Ectodermal cell (in vitro differentiated cells): ENCODE measurements around the gene LETMD1.
"Not testable (repeated sequence)": the region's sequence is repeated elsewhere in the genome, so short reads cannot be mapped to it uniquely, and the experiment has no call there.

ENCODE experiments used
- H3K27ac ChIP-seq: 2 replicates; pipeline ENCODE4 v1.7.0; 2013; ENCODE audit warnings: mild to moderate bottlenecking, low read depth, low read length; ENCODE audit not compliant: insufficient read depth, poor library complexity, severe bottlenecking
- H3K27me3 ChIP-seq: 2 replicates; pipeline ENCODE4 v1.7.0; 2013; ENCODE audit warnings: mild to moderate bottlenecking, low read length; ENCODE audit not compliant: insufficient read depth, control insufficient read depth, poor library complexity, severe bottlenecking
- H3K36me3 ChIP-seq: one replicate; pipeline ENCODE4 v1.7.0; 2013; ENCODE audit warnings: low read length; ENCODE audit not compliant: control insufficient read depth, insufficient read depth
- H3K4me1 ChIP-seq: one replicate; pipeline ENCODE4 v1.7.0; 2013; ENCODE audit warnings: low read length; ENCODE audit not compliant: control insufficient read depth, insufficient read depth
- H3K4me3 ChIP-seq: 2 replicates; pipeline ENCODE4 v1.7.0; 2013; ENCODE audit warnings: low read depth, low read length, control low read depth; ENCODE audit not compliant: insufficient read depth
- H3K9me3 ChIP-seq: 2 replicates; pipeline ENCODE4 v1.7.0; 2013; ENCODE audit warnings: mild to moderate bottlenecking, low read length, moderate library complexity; ENCODE audit not compliant: control insufficient read depth
- WGBS, 2 experiments: methylation state at CpG; one replicate each; pipeline ENCODE4 v1.1.7; 2013; ENCODE audit warnings: missing lambda C conversion rate in 2 of 2; 5-methylcytosine and 5-hydroxymethylcytosine counted together

LETMD1 gene

DNA sequence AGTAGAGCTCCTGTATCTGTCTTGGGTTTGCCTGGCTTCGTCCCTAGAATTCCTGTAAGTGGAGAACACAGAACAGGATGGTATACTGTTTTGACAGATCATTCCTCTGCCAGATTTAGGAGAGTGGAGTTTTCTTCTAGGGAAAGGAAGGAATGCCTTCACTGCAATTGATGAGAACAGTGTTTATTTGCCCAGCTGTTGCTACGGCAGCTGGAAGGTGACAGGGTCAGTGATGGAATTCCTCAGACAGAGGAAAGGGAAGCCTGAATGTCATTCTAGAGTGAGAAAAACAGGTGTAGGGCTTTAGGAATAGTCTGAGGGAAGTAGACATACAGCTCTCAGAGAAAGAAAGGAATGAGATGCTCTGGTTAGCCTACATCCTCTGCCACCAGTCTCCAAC is 23.5 kb downstream of the LETMD1 start:
- H3K4me3 ChIP-seq, result no peak overlapping the region
- H3K4me1 ChIP-seq, result no peaks in the 10 kb centered on the region
- no peaks in the 10 kb centered on the region for H3K9me3 ChIP-seq
- no peak overlapping the region for H3K27ac ChIP-seq
- no peaks in the 10 kb centered on the region for H3K27me3 ChIP-seq
- peaks cover 48% of the 10 kb centered on the region for H3K36me3 ChIP-seq
- WGBS, 2 experiments, result 93 to 96% methylated on average over 2 of the region's 2 CpGs

DNA sequence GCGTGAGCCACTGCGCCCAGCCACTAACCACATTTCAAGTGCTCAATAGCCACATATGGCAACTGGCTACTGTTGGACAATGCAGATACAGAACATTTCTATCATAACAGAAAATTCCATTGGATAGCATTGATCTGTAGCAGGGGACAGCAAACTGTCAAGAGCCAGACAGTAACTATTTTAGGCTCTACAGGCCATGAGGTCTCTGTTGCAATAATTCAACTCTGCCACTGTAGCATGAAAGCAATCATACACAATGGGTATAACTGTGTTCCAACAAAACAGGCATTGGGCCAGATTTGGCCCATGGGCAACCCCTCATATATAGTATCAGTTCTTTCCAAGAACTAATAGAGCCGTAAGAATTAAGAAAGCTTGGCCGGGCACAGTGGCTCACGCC is 27.3 kb downstream of the LETMD1 start:
- no peaks in the 10 kb centered on the region for H3K4me1 ChIP-seq
- no peaks in the 10 kb centered on the region for H3K27me3 ChIP-seq
- H3K4me3 ChIP-seq, result no peak overlapping the region
- no peaks in the 10 kb centered on the region for H3K9me3 ChIP-seq
- H3K36me3 ChIP-seq, result peaks cover 27% of the 10 kb centered on the region
- 93 to 95% methylated on average over 5 of the region's 5 CpGs for WGBS, 2 experiments
- H3K27ac ChIP-seq, result no peak overlapping the region

DNA sequence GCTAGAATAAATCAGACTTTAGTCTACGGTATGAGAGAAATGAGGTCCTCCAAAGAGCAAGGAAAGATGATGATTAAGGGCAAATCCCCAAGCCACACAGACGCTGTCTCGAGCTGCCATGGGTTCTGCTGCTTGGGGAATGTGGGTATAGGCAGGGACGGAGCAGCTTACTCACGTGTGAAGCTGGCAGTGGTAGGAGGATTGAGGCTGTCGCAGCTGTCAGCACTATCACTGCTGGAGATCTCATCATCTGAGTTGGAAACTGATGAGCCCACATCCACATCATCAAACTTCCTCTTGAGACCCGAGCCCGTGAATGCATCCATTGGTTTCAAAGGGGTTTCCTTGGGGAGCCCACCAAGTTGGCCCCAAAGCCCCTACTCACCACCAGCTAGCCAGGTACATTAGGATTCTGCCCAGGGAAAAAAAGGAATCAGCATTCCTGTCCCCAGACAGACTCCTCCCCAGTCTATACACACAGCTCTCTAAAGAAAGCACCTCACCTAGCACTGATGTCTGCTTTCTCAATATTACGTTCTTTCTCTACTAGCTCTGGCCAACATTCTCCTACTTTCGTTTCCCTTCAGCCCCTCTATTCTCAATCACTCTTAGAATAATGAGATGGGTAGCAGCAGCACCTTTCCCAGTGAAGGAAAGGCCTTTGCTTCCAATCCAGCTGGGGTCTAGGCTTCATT is 28.3 kb downstream of the LETMD1 start:
- H3K36me3 ChIP-seq, result peaks cover 22% of the 10 kb centered on the region
- no peak overlapping the region for H3K27ac ChIP-seq
- H3K27me3 ChIP-seq, result no peaks in the 10 kb centered on the region
- H3K4me1 ChIP-seq, result peaks cover 2% of the 10 kb centered on the region
- no peak overlapping the region for H3K4me3 ChIP-seq
- WGBS, 2 experiments, result 90 to 95% methylated on average over 10 of the region's 10 CpGs
- no peaks in the 10 kb centered on the region for H3K9me3 ChIP-seq

DNA sequence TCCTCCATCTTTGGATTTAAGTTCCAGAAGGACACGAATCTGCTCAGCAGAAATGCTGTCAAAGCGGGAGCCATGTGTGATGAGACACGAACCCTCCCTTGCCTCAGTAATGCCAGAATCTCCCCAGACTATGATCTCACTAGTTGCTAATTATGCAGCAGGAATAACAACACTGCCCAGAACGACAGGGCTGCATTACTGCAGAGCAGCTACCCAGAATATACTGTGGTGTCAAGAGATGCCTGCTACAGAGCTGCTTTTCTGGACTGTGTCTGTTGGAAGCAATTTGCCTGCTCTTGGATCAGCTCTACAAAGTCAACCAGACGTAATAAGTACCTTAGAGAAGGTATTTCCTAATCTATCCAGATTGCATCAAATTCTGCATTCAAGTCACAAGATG is 29.8 kb downstream of the LETMD1 start:
- no peaks in the 10 kb centered on the region for H3K9me3 ChIP-seq
- H3K27me3 ChIP-seq, result no peaks in the 10 kb centered on the region
- H3K27ac ChIP-seq, result no peak overlapping the region
- no peak overlapping the region for H3K4me3 ChIP-seq
- H3K36me3 ChIP-seq, result peaks cover 12% of the 10 kb centered on the region
- peaks cover 12% of the 10 kb centered on the region for H3K4me1 ChIP-seq
- WGBS, 2 experiments, result 86 to 87% methylated on average over 5 of the region's 5 CpGs

DNA sequence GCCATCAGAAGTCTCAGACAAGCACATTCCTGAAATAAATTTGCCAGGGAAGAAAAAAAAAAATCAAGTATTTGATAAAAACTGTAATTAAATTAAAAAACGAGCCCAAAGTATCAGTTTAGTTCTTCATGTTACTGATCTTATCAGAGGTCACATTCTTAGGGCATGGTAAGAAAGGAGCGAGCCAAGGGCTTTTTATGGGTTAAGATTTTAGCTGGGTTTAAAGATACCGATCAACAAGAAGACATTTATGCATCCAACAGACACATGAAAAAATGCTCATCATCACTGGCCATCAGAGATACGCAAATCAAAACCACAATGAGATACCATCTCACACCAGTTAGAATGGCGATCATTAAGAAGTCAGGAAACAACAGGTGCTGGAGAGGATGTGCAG is 30.2 kb downstream of the LETMD1 start:
- not testable (repeated sequence) for H3K27me3 ChIP-seq, H3K4me3 ChIP-seq, H3K27ac ChIP-seq, H3K36me3 ChIP-seq, H3K9me3 ChIP-seq
- 94 to 95% methylated on average over 3 to 5 of the region's 5 CpGs for WGBS, 2 experiments
- H3K4me1 ChIP-seq, result peaks cover 12% of the 10 kb centered on the region

DNA sequence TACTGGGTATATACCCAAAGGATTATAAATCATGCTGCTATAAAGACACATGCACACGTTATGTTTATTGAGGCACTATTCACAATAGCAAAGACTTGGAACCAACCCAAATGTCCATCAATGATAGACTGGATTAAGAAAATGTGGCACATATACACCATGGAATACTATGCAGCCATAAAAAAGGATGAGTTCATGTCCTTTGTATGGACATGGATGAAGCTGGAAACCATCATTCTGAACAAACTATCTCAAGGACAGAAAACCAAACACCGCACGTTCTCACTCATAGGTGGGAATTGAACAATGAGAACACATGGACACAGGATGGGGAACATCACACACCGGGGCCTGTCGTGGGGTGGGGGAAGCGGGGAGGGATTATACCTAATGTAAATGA is 30.7 kb downstream of the LETMD1 start:
- H3K9me3 ChIP-seq, H3K4me3 ChIP-seq, H3K36me3 ChIP-seq, H3K27me3 ChIP-seq, H3K27ac ChIP-seq: not testable (repeated sequence)
- WGBS, 2 experiments, result 95 to 99% methylated on average over 5 of the region's 6 CpGs
- peaks cover 12% of the 10 kb centered on the region for H3K4me1 ChIP-seq

DNA sequence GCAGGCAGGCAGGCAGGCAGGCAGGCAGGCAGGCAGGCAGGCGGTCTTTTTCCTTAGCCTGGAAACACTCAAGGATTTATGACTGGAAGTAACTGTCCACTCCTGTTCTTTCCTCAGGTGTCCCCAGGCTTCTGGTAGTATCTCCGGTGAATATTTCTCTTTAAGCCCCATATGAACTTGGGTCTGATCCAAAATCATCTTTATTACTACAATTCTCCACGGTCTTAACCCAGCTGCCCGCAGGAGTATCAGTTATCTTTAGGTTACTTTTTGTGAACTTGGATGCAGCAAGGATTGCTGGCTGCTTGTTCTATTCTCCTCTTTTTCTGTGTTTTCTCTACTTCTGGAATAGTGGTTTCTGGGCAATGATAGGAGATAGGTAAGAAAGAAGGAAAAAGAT is 32.0 kb downstream of the LETMD1 start:
- no peak overlapping the region for H3K4me3 ChIP-seq
- H3K4me1 ChIP-seq, result peaks cover 12% of the 10 kb centered on the region
- no peak overlapping the region for H3K27ac ChIP-seq
- no peaks in the 10 kb centered on the region for H3K27me3 ChIP-seq
- peaks cover 4% of the 10 kb centered on the region for H3K36me3 ChIP-seq
- no peaks in the 10 kb centered on the region for H3K9me3 ChIP-seq
- 94 to 95% methylated on average over 4 of the region's 4 CpGs for WGBS, 2 experiments

DNA sequence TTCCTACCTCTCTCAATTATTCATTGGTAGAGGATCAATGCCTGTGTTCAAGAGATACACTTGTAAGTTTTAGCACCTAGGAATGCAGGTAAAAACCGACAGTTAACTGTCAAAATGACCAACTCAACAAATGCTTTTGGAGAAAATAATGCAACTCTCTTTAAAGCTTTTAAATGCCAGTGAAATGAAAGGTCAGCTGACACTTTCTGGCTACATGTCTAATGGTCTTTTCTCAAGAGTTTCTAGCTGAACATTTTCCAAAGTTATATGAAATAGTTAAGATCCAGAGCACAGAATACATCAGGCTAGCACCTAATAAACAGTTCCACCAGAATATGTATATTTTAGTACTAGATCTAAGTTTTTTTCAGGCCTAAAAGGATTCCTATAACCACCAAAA is 33.3 kb downstream of the LETMD1 start:
- Histone ChIP-seq H3K36me3 (peaks cover 4% of the 10 kb centered on the region), H3K4me1 (peaks cover 12% of the 10 kb centered on the region), H3K27ac (no peak overlapping the region), H3K4me3 (no peak overlapping the region), H3K9me3 (no peaks in the 10 kb centered on the region), H3K27me3 (no peaks in the 10 kb centered on the region)
- 94 to 100% methylated on average over 1 of the region's 1 CpG for WGBS, 2 experiments

DNA sequence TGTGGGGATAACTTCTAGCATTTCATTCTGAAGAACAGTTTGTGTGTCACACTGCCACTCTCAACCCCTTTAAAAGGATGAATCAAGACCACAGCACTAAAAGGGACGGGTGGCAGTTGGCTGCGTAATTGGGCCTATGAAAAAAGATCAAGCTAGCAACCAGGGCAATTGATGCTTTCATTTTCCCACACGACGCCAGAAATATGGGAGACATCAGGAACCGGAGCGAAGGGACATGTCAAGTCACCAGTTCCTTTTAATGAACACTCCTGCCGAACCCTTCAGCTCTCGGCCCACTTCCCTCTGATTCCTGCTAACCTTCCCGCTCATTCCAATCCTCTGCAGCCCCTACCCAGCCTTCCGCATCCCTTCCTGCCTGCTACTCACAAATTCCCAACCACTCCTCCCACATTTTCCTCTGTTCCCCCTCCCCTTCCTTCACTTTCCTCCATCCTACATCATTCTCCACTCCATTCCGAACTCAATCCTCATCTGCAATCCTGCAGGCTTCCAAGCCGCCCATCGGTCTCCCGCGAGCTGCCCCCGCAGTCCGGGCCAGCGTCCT is 34.5 kb downstream of the LETMD1 start:
- Histone ChIP-seq H3K27ac (peak overlapping the region; percentile 87), H3K4me3 (peak overlapping the region; percentile 77), H3K27me3 (no peaks in the 10 kb centered on the region), H3K4me1 (peaks cover 12% of the 10 kb centered on the region), H3K9me3 (no peaks in the 10 kb centered on the region), H3K36me3 (peaks cover 4% of the 10 kb centered on the region)
- 1% methylated on average over 18 of the region's 18 CpGs for WGBS, 2 experiments

DNA sequence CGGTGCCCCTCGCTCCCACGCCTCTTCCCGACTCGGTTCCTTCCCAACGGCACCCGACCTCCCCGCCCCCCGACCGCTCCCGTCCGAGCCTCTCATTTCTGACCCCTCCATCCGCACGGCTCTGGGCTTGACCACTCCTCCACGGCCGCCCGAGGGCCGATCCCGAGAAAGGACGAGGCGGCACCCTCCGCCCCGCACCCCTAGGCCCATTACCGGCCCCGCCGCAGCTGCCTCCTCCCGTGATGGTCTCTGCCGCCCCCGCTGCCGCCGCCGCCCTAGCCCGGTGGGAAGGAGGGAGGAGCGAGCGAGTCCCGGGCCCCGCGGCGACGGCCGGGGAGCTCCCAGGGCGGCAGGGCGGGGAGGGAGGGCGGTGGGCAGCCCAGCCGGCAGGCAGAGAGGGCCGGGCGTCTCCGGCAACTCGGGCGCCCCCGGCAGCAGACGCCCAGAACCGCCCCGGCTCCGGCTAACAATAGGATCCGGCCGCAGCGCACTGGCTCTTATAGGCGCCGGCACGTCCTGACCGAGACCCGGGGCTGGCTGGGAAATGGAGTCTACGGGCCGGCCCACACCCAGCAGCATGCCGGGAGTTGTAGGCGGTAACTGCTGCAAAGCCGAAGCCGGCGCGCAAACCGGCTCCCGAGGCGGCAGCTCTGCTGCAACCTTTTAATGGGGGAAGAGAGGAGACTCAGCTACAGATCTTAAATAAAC is 35.2 kb downstream of the LETMD1 start, which contains the start of gene CSRNP2:
TSS of gene CSRNP2 (minus strand) at position 471 of the 708 bp plus-strand sequence. CDS start 7,035 bp downstream, outside the sequence.
- 0% methylated on average over 74 of the region's 74 CpGs for WGBS, 2 experiments
- Histone ChIP-seq H3K4me1 (peaks cover 12% of the 10 kb centered on the region), H3K36me3 (peaks cover 4% of the 10 kb centered on the region), H3K9me3 (no peaks in the 10 kb centered on the region), H3K4me3 (peak within 1 kb of the TSS; percentile 77), H3K27ac (peak within 1 kb of the TSS; percentile 87), H3K27me3 (no peaks in the 10 kb centered on the region)
